H1 (cell line): ENCODE data around the gene TUT7. TPM values are rescaled to one million over a fixed set of nuclear protein-coding genes. Genes with fewer than 3 reads are reported as not detected.

ENCODE experiments used
- CTCF ChIA-PET: fragments of 300-600 bp; sonication (Branson Sonifier 250); formaldehyde crosslinking; loops from one replicate; lab custom pipeline; 2021; ENCODE audit not compliant: partially characterized antibody; lab: Charles Lee
- POLR2A ChIA-PET: fragments of 300-600 bp; sonication (Branson Sonifier 250); formaldehyde crosslinking; loops from one replicate; lab custom pipeline; 2021; ENCODE audit warnings: inconsistent platforms; ENCODE audit not compliant: partially characterized antibody; lab: Charles Lee
- DNase-seq, 2 experiments: peaks; one replicate each; pipeline versions ENCODE4 v3.0.0 to v3.0.0-alpha.2; 2010 to 2022; ENCODE audit warnings: low spot score in 2 of 2, low read depth in 1 of 2, mixed read lengths in 1 of 2
- FAIRE-seq: peaks from 2 replicates; lab custom pipeline; 2011; peaks lifted over from hg19 to GRCh38; lab: Jason Lieb, UNC
- H2AFZ ChIP-seq: 2 replicates; pipeline ENCODE4 v1.8.1; 2012; ENCODE audit warnings: low read length, inconsistent platforms
- H2AK5ac ChIP-seq: 2 replicates; pipeline ENCODE4 v1.6.1; 2013; ENCODE audit warnings: low read depth, low read length
- H2BK120ac ChIP-seq: replicated peaks from 2 replicates; pipeline ENCODE3; 2013; ENCODE audit warnings: low read depth, low read length, inconsistent platforms
- H2BK12ac ChIP-seq: 2 replicates; pipeline ENCODE4 v1.6.1; 2013; ENCODE audit warnings: low read depth, low read length
- H2BK15ac ChIP-seq: 2 replicates; pipeline ENCODE4 v1.6.1; 2013; ENCODE audit warnings: low read length
- H2BK20ac ChIP-seq: 2 replicates; pipeline ENCODE4 v1.6.1; 2013; ENCODE audit warnings: low read length
- H2BK5ac ChIP-seq: 2 replicates; pipeline ENCODE4 v1.6.1; 2013; ENCODE audit warnings: low read depth, low read length
- H3K14ac ChIP-seq: 2 replicates; pipeline ENCODE4 v1.6.1; 2013; ENCODE audit warnings: inconsistent platforms; ENCODE audit not compliant: insufficient read length
- H3K18ac ChIP-seq: 2 replicates; pipeline ENCODE4 v1.6.1; 2013; ENCODE audit warnings: low read length; ENCODE audit errors: extremely low read depth
- H3K23ac ChIP-seq: 2 replicates; pipeline ENCODE4 v1.6.1; 2013; ENCODE audit warnings: inconsistent platforms; ENCODE audit not compliant: insufficient read length
- H3K23me2 ChIP-seq: 2 replicates; pipeline ENCODE4 v1.6.1; 2013; ENCODE audit warnings: low read depth, low read length
- H3K27ac ChIP-seq: 2 replicates; pipeline ENCODE4 v1.6.1; 2011; ENCODE audit warnings: low read depth, low read length, inconsistent platforms
- H3K27me3 ChIP-seq, 4 experiments: replicated peaks in 1 of 4; 1 replicate in 1 of 4; 2 replicates in 3 of 4; pipeline versions ENCODE4 v1.6.1 to v1.8.1; 2011 to 2013; ENCODE audit warnings: low read length in 3 of 4, mild to moderate bottlenecking in 3 of 4, inconsistent platforms in 2 of 4, mixed read lengths in 2 of 4, moderate library complexity in 1 of 4; ENCODE audit not compliant: control insufficient read depth in 3 of 4, insufficient read depth in 3 of 4; ENCODE audit errors: extremely low read depth in 1 of 4
- H3K36me3 ChIP-seq, 4 experiments: 2 replicates each; pipeline versions ENCODE4 v1.6.1 to v1.8.1; 2011 to 2013; ENCODE audit warnings: mild to moderate bottlenecking in 4 of 4, low read length in 3 of 4, moderate library complexity in 2 of 4, control low read depth in 1 of 4, inconsistent platforms in 1 of 4; ENCODE audit not compliant: insufficient read depth in 4 of 4, control insufficient read depth in 2 of 4
- H3K4ac ChIP-seq: replicated peaks from 2 replicates; pipeline ENCODE3; 2013; ENCODE audit warnings: low read length, low read depth, mixed read lengths, inconsistent platforms; ENCODE audit not compliant: insufficient read length
- H3K4me1 ChIP-seq, 4 experiments: replicated peaks in 1 of 4; 1 replicate in 1 of 4; 2 replicates in 3 of 4; pipeline versions ENCODE4 v1.6.1 to v1.8.1; 2011 to 2013; ENCODE audit warnings: low read length in 3 of 4, inconsistent platforms in 2 of 4, mixed read lengths in 1 of 4; ENCODE audit not compliant: insufficient read depth in 4 of 4, control insufficient read depth in 3 of 4
- H3K4me2 ChIP-seq, 2 experiments: 2 replicates each; pipeline versions ENCODE4 v1.6.1 to v1.8.1; 2011 to 2013; ENCODE audit warnings: low read depth in 2 of 2, low read length in 2 of 2, control low read depth in 1 of 2, inconsistent platforms in 1 of 2, mild to moderate bottlenecking in 1 of 2; ENCODE audit not compliant: insufficient read depth in 1 of 2
- H3K4me3 ChIP-seq, 4 experiments: fragments of 200-600, 300-600 bp in 1 of 4; sonication (generic), shearing (Covaris generic), sonication (Bioruptor Twin) in 1 of 4; 2 replicates each; pipeline versions ENCODE4 v1.5.1 to v1.8.1; 2011 to 2016; ENCODE audit warnings: low read length in 4 of 4, low read depth in 3 of 4, control low read depth in 2 of 4, inconsistent platforms in 2 of 4, mild to moderate bottlenecking in 2 of 4, mixed read lengths in 1 of 4, moderate library complexity in 1 of 4; ENCODE audit not compliant: insufficient read depth in 2 of 4; ENCODE audit errors: extremely low read depth in 1 of 4
- H3K56ac ChIP-seq: replicated peaks from 2 replicates; pipeline ENCODE3; 2013; ENCODE audit warnings: low read depth, mild to moderate bottlenecking, mixed read lengths, low read length, inconsistent platforms; ENCODE audit not compliant: insufficient read length
- H3K79me1 ChIP-seq: 2 replicates; pipeline ENCODE4 v1.6.1; 2013; ENCODE audit warnings: low read depth, low read length, control low read depth
- H3K79me2 ChIP-seq, 2 experiments: 2 replicates each; pipeline versions ENCODE4 v1.6.1 to v1.8.1; 2012 to 2013; ENCODE audit warnings: low read length in 2 of 2, mild to moderate bottlenecking in 2 of 2, inconsistent platforms in 1 of 2; ENCODE audit not compliant: insufficient read depth in 2 of 2, control insufficient read depth in 1 of 2
- H3K9ac ChIP-seq, 4 experiments: replicated peaks in 1 of 4; 1 replicate in 1 of 4; 2 replicates in 3 of 4; pipeline versions ENCODE4 v1.6.1 to v1.8.1; 2011 to 2013; ENCODE audit warnings: low read depth in 3 of 4, low read length in 3 of 4, control low read depth in 2 of 4, mild to moderate bottlenecking in 2 of 4, moderate library complexity in 2 of 4, inconsistent platforms in 1 of 4; ENCODE audit errors: extremely low read depth in 1 of 4
- H3K9me3 ChIP-seq, 2 experiments: 2 replicates each; pipeline versions ENCODE4 v1.6.1 to v1.8.1; 2012 to 2013; ENCODE audit warnings: mild to moderate bottlenecking in 2 of 2, moderate library complexity in 2 of 2, control low read depth in 1 of 2, inconsistent platforms in 1 of 2, low read depth in 1 of 2, low read length in 1 of 2, mixed read lengths in 1 of 2; ENCODE audit not compliant: insufficient read depth in 2 of 2
- H4K20me1 ChIP-seq, 2 experiments: replicated peaks in 1 of 2; 2 replicates each; pipeline versions ENCODE3 to v1.8.1; 2011 to 2013; ENCODE audit warnings: inconsistent platforms in 2 of 2, low read length in 2 of 2, mild to moderate bottlenecking in 1 of 2; ENCODE audit not compliant: insufficient read depth in 2 of 2, control insufficient read depth in 1 of 2
- H4K5ac ChIP-seq: 2 replicates; pipeline ENCODE4 v1.6.1; 2013; ENCODE audit warnings: low read length, low read depth, mixed read lengths, inconsistent platforms; ENCODE audit not compliant: insufficient read length
- H4K8ac ChIP-seq: 2 replicates; pipeline ENCODE4 v1.8.0; 2013; ENCODE audit warnings: mild to moderate bottlenecking, moderate library complexity, low read length, inconsistent platforms; ENCODE audit not compliant: insufficient read depth; ENCODE audit errors: extremely low read depth
- H4K91ac ChIP-seq: replicated peaks from 2 replicates; pipeline ENCODE3; 2013; ENCODE audit warnings: low read length, mixed read lengths, inconsistent platforms; ENCODE audit not compliant: insufficient read length
- BRCA1 ChIP-seq: IDR thresholded peaks from 2 replicates; pipeline ENCODE4 v1.6.1; 2012; ENCODE audit warnings: low read depth, low read length, improper control_type of control experiment
- CHD1 ChIP-seq: IDR thresholded peaks from 2 replicates; pipeline ENCODE4 v1.6.1; 2012; ENCODE audit warnings: low read depth, low read length, improper control_type of control experiment
- EGR1 ChIP-seq: IDR thresholded peaks from 2 replicates; pipeline ENCODE4 v1.6.1; 2011; ENCODE audit warnings: low read depth, low read length, borderline replicate concordance
- EZH2 ChIP-seq: fragments of 200-600 bp; sonication (generic); IDR thresholded peaks from 2 replicates; pipeline ENCODE4 v1.7.1; 2012; ENCODE audit warnings: low read depth, mild to moderate bottlenecking, moderate library complexity, low read length, inconsistent platforms; ENCODE audit not compliant: severe bottlenecking
- GTF2F1 ChIP-seq: IDR thresholded peaks from 2 replicates; pipeline ENCODE4 v1.6.1; 2012; ENCODE audit warnings: low read depth, low read length, improper control_type of control experiment, borderline replicate concordance
- HDAC2 ChIP-seq, 2 experiments: fragments of 300-600 bp in 1 of 2; sonication (generic) in 1 of 2; IDR thresholded peaks; 2 replicates each; pipeline ENCODE4 v1.6.1; 2011 to 2012; ENCODE audit warnings: low read depth in 2 of 2, low read length in 2 of 2, mild to moderate bottlenecking in 2 of 2, moderate library complexity in 2 of 2, borderline replicate concordance in 1 of 2, inconsistent platforms in 1 of 2
- KDM4A ChIP-seq: IDR thresholded peaks from one replicate; pipeline ENCODE4 v1.7.1; 2012; ENCODE audit warnings: low read depth, mild to moderate bottlenecking, moderate library complexity, low read length, inconsistent platforms; ENCODE audit not compliant: severe bottlenecking
- KDM5A ChIP-seq: fragments of 200-600 bp; IDR thresholded peaks from 2 replicates; pipeline ENCODE4 v1.7.1; 2012; ENCODE audit warnings: mild to moderate bottlenecking, low read length, inconsistent platforms, mixed read lengths
- POU5F1 ChIP-seq: IDR thresholded peaks from 2 replicates; pipeline ENCODE4 v1.6.1; 2011; ENCODE audit warnings: low read depth, mild to moderate bottlenecking, low read length, moderate library complexity
- SAP30 ChIP-seq: fragments of 300-600 bp; sonication (generic); IDR thresholded peaks from 2 replicates; pipeline ENCODE4 v1.7.1; 2012; ENCODE audit warnings: low read length, moderate library complexity, mild to moderate bottlenecking, inconsistent platforms; ENCODE audit not compliant: insufficient read depth, insufficient replicate concordance
- SP2 ChIP-seq: IDR thresholded peaks from 2 replicates; pipeline ENCODE4 v1.6.1; 2012; ENCODE audit warnings: mild to moderate bottlenecking, low read length, inconsistent platforms
- TAF1 ChIP-seq: IDR thresholded peaks from 2 replicates; pipeline ENCODE4 v1.6.1; 2011; ENCODE audit warnings: mild to moderate bottlenecking, low read depth, low read length
- TAF7 ChIP-seq: optimal IDR thresholded peaks from 2 replicates; pipeline ENCODE3; 2011; ENCODE audit warnings: low read depth, mild to moderate bottlenecking, inconsistent platforms, low read length, moderate library complexity, borderline replicate concordance
- TEAD4 ChIP-seq: IDR thresholded peaks from 2 replicates; pipeline ENCODE4 v1.6.1; 2012; ENCODE audit warnings: low read depth, low read length, inconsistent platforms, mixed read lengths
- YY1 ChIP-seq: IDR thresholded peaks from 2 replicates; pipeline ENCODE4 v1.6.1; 2011; ENCODE audit warnings: low read depth, mild to moderate bottlenecking, low read length
- WGBS, 2 experiments: shearing (Covaris generic) in 1 of 2; methylation state at CpG; one replicate each; pipeline versions ENCODE4 v1.1.6 to v1.1.7; 2013 to 2015; ENCODE audit warnings: low lambda C conversion rate in 2 of 2, mixed read lengths in 2 of 2, inconsistent platforms in 1 of 2, low coverage in 1 of 2, missing lambda C conversion rate in 1 of 2; ENCODE audit not compliant: insufficient replicate concordance in 2 of 2, insufficient coverage in 1 of 2, insufficient read length in 1 of 2; ENCODE audit errors: extremely low coverage in 1 of 2, missing lambda C conversion rate in 1 of 2; 5-methylcytosine and 5-hydroxymethylcytosine counted together
- polyA plus RNA-seq, 7 experiments: library from polyadenylated mRNA; depleted of rRNA in 3 of 7; stranded (reverse) in 5 of 7; unstranded in 2 of 7; fragments of >200 nt in 5 of 7; fragments of 200-250 nt in 2 of 7; gene quantifications; 1 replicate in 5 of 7; 2 replicates in 1 of 7; 4 replicates in 1 of 7; pipeline versions ENCODE4 v1.2.1 to v1.2.3, GENCODE V29; 2011 to 2013; ENCODE audit warnings: missing spikeins in 2 of 7, mixed read lengths in 2 of 7
- total RNA-seq: library from RNA; stranded (reverse); fragmentation: NEBNext Ultra II Directional; extraction: Animal tissue kit (Norgen Biotek cat#: 25700); gene quantifications from 2 replicates; pipeline ENCODE4 v1.2.1, GENCODE V29; 2021

Gene TUT7
- total and polyA plus RNA-seq, 2 of the 8 experiments (the other 6 are each of a cell fraction or from before 2014, with no cell fraction given) = 4.8 to 19.3 TPM

GRCh38 chr9:86347991-86348390, 6.2 kb downstream of the TUT7 start:
- peaks cover 0 to 33% (median 12%) of the 10 kb centered on the region in 4 experiments; a peak in 5 of 8 replicates for H3K36me3 ChIP-seq
- no peak overlapping the region for H3K56ac ChIP-seq
- H3K79me1 ChIP-seq = no peaks in the 10 kb centered on the region
- H4K20me1 ChIP-seq = no peaks in the 10 kb centered on the region
- H3K23ac ChIP-seq = no peak overlapping the region
- no peak overlapping the region for H2BK15ac ChIP-seq
- H3K9ac ChIP-seq = no peak overlapping the region
- no peak overlapping the region for H2BK120ac ChIP-seq
- no peak overlapping the region for H2BK20ac ChIP-seq
- no peak overlapping the region for H2BK5ac ChIP-seq
- ChIA-PET CTCF (no interaction called here), POLR2A (no interaction called here)
- no peak overlapping the region for H4K91ac ChIP-seq
- H3K23me2 ChIP-seq = no peaks in the 10 kb centered on the region
- H4K8ac ChIP-seq = no peak overlapping the region
- no peak overlapping the region for H3K4me3 ChIP-seq
- H3K18ac ChIP-seq = no peak overlapping the region
- H3K4me2 ChIP-seq = no peak overlapping the region
- H3K79me2 ChIP-seq = peaks cover 0 to 60% of the 10 kb centered on the region in 2 experiments; a peak in 2 of 4 replicates
- no peak overlapping the region for H3K14ac ChIP-seq
- H3K9me3 ChIP-seq = no peaks in the 10 kb centered on the region
- no peak overlapping the region for H2AFZ ChIP-seq
- no peak overlapping the region for H3K4ac ChIP-seq
- no peak overlapping the region for H2BK12ac ChIP-seq
- H4K5ac ChIP-seq = no peak overlapping the region
- H3K27me3 ChIP-seq = no peaks in the 10 kb centered on the region
- H2AK5ac ChIP-seq = no peak overlapping the region
- no peak for DNase-seq
- peaks cover 0 to 3% (median 0%) of the 10 kb centered on the region in 4 experiments; a peak in 1 of 7 replicates for H3K4me1 ChIP-seq
- WGBS, 2 experiments = 81% methylated on average over 2 of the region's 2 CpGs; no CpG with 5 or more reads in 1 of the 2 experiments
- no peak for FAIRE-seq
- no peak overlapping the region for H3K27ac ChIP-seq
- TF ChIP-seq EGR1 (no peak), BRCA1 (no peak), GTF2F1 (no peak), SAP30 (no peak), HDAC2 (IDR thresholded peaks at IDR 0.05; ENCODE audit: borderline replicate concordance in 1 of 2, low read depth in 2 of 2, low read length in 2 of 2) (no peak), TAF7 (no peak), YY1 (no peak), POU5F1 (no peak), KDM5A (no peak), SP2 (no peak), TAF1 (no peak), TEAD4 (no peak), CHD1 (no peak), KDM4A (no peak), EZH2 (no peak)
